ENCODE data around the gene DENND2D.

GRCh38 chr1:111209622-111210021, 9.2 kb upstream of the DENND2D start:
- no peak for TF ChIP-seq ZNF76 (CRISPR knock-in tag; IDR thresholded peaks at IDR 0.05; ENCODE audit: borderline replicate concordance)
- TF ChIP-seq ZNF311 (CRISPR knock-in tag; IDR thresholded peaks at IDR 0.05): no peak
- TF ChIP-seq KDM1A (IDR thresholded peaks at IDR 0.05): no peak
- no peak for TF ChIP-seq ELK1 (CRISPR knock-in tag; IDR thresholded peaks at IDR 0.05)
- no peak for TF ChIP-seq CTCF (IDR thresholded peaks at IDR 0.05 in 2 of 3, conservative IDR thresholded peaks at IDR 0.05 in 1 of 3; ENCODE audit: insufficient read depth in 2 of 3, low read depth in 1 of 3, low read length in 3 of 3)
- no peak for TF ChIP-seq SREBF1 (IDR thresholded peaks at IDR 0.05; ENCODE audit: borderline replicate concordance, low read depth, low read length)

Measured in K562 (cell line).